Dermis blood vessel endothelial cell (primary cell): Measurements from ENCODE around the gene AKT1. TPM values are rescaled to one million over a fixed set of nuclear protein-coding genes. Genes with fewer than 3 reads are reported as not detected.

ENCODE experiments used
- DNase-seq: peaks from one replicate; pipeline ENCODE4 v3.0.0; 2010
- total RNA-seq: library from RNA; depleted of rRNA; stranded (reverse); fragments of >200 nt; gene quantifications from 2 replicates; pipeline ENCODE4 v1.2.3, GENCODE V29; 2014

AKT1 gene
- total RNA-seq, 1 donor from 2014 or later, result 163 TPM

DNA sequence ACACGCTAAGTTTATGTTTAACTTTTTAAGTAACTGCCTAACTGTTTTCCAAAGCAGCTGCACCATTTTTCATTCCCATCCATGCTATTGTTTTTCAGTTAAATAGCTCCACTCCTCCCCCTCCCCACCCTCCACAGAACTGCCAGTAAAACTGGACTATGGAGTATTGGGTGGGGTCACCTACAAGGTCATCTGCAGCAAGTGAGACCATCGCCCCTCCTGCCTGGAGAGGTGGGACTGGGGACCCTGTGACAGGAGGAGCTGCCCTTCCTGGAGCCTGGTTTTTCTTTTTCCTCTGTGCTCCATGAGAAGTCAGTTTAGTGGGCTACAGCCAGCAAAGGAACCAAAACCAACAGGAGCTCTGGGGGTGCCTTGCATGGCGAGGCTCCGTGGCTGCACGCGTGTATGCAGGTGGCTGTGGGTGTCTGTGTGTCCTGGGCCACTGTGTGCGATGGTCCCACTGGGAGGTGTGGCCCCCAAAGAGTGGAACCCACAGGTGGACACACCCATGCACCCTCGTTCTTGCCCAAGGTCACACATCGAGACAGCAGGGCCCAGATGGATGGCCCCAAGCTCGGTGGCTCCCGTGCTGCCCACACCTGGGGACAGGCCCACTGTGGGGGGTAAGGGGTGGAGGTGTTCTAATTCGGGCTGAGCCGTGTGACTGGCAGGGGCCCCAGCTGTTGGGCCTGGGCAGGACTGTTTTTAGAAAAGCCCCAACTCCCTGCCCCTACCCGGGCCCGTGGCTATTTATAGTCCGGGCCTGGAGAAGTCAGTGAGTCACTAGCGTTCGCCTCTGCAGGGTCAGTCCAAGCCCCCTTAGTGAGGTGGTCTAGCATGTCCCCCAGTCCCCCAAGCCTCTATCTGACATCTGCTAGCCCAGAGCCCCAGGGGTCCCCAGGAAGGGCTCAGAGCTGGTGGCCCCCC, 73.8 kb downstream of the AKT1 start:
- DNase-seq, result no peak

Other genes with a start within 250 kb of the AKT1 start
- gene C14orf180, start 216.0 kb downstream of the AKT1 start, total RNA-seq, result not detected in 2 replicates
- not detected in 2 replicates for gene TMEM179, start 191.0 kb downstream of the AKT1 start, total RNA-seq
- 53.6 and 126 TPM in 2 replicates for gene INF2, start 106.1 kb downstream of the AKT1 start, total RNA-seq
- 0.98 and 2.2 TPM in 2 replicates for gene ADSS1, start 71.5 kb downstream of the AKT1 start, total RNA-seq
- 115 and 214 TPM in 2 replicates for gene SIVA1, start 42.6 kb downstream of the AKT1 start, total RNA-seq
- 5.1 and 7.0 TPM in 2 replicates for gene ZBTB42, start 5.4 kb upstream of the AKT1 start, total RNA-seq
- gene CEP170B, start 69.5 kb upstream of the AKT1 start, total RNA-seq, result 9.0 and 12.3 TPM in 2 replicates
- gene PLD4, start 129.1 kb upstream of the AKT1 start, total RNA-seq, result under 0.01 and 0.05 TPM in 2 replicates
- gene AHNAK2, start 182.6 kb upstream of the AKT1 start, total RNA-seq, result 24.5 and 40.5 TPM in 2 replicates
- 3.7 and 4.6 TPM in 2 replicates for gene CLBA1, start 190.0 kb upstream of the AKT1 start, total RNA-seq
- gene CDCA4, start 225.3 kb upstream of the AKT1 start, total RNA-seq, result 29.8 and 41.1 TPM in 2 replicates